Liver (tissue), 3 donors: ENCODE measurements around the gene RELB.

Experiments used
- RAD21 ChIP-seq, 2 donors: IDR thresholded peaks; 2 replicates each; pipeline ENCODE4 v1.6.1; 2016; ENCODE audit warnings: antibody characterized with exemption in 2 of 2, mild to moderate bottlenecking in 2 of 2
- YY1 ChIP-seq: IDR thresholded peaks from 2 replicates; pipeline ENCODE4 v1.6.1; 2016; ENCODE audit warnings: antibody characterized with exemption, mild to moderate bottlenecking
- TF ChIP-seq, protein P1 (sequence below): fragments of 150-350 bp; IDR thresholded peaks from 2 replicates; pipeline ENCODE4 v1.5.1; 2017; ENCODE audit warnings: improper control_type of control experiment, low read depth, low read length; ENCODE audit not compliant: missing input control
- donor health status: healthy.
- donor health status: healthy.

DNA sequence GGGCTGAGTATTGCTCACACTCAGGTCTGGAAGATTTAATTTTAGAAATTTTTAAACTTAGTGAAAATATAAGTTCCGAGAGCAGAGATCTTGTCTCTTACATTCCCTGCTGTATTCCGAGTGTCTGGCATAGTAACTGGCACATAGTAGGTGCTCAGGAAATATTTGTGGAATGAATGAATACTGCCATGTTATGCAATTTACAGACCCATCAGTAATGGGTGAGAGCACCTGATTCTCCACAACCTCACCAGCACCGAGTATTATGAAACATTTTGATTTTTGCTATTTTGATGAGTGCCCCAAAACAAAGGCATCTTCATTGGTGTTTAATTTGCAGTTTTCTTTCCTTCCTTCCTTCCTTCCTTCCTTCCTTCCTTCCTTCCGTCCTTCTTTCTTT lies 21.8 kb downstream of the RELB start:
- TF ChIP-seq, protein P1, sequence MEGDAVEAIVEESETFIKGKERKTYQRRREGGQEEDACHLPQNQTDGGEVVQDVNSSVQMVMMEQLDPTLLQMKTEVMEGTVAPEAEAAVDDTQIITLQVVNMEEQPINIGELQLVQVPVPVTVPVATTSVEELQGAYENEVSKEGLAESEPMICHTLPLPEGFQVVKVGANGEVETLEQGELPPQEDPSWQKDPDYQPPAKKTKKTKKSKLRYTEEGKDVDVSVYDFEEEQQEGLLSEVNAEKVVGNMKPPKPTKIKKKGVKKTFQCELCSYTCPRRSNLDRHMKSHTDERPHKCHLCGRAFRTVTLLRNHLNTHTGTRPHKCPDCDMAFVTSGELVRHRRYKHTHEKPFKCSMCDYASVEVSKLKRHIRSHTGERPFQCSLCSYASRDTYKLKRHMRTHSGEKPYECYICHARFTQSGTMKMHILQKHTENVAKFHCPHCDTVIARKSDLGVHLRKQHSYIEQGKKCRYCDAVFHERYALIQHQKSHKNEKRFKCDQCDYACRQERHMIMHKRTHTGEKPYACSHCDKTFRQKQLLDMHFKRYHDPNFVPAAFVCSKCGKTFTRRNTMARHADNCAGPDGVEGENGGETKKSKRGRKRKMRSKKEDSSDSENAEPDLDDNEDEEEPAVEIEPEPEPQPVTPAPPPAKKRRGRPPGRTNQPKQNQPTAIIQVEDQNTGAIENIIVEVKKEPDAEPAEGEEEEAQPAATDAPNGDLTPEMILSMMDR: no peak
- TF ChIP-seq YY1 (no peak), RAD21 (IDR thresholded peaks at IDR 0.05) (no peak)
